ENCODE results near the gene OPCML.

DNA sequence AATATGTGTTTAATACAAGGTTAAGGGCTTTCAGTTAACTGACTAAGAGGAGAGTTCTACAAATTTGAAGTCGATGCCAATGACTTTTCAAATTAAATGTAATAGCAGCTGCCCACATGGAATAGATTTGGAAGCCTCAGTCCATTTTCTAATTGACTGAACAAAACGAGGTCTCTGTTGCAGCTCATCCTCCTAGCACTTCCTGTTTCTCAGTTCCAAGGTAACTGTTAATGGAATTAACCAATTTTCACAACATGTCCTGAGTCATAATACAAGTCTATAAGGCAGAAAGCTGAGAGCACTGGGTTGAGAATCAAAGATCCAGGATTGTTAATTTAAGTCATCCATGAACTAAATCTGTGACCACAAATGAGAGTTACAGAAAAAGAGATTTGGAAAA, 177.2 kb downstream of the OPCML start:
- TF ChIP-seq, protein P1, sequence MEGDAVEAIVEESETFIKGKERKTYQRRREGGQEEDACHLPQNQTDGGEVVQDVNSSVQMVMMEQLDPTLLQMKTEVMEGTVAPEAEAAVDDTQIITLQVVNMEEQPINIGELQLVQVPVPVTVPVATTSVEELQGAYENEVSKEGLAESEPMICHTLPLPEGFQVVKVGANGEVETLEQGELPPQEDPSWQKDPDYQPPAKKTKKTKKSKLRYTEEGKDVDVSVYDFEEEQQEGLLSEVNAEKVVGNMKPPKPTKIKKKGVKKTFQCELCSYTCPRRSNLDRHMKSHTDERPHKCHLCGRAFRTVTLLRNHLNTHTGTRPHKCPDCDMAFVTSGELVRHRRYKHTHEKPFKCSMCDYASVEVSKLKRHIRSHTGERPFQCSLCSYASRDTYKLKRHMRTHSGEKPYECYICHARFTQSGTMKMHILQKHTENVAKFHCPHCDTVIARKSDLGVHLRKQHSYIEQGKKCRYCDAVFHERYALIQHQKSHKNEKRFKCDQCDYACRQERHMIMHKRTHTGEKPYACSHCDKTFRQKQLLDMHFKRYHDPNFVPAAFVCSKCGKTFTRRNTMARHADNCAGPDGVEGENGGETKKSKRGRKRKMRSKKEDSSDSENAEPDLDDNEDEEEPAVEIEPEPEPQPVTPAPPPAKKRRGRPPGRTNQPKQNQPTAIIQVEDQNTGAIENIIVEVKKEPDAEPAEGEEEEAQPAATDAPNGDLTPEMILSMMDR (IDR thresholded peaks at IDR 0.05; ENCODE audit: low read length): no peak
- no peak for TF ChIP-seq EZH2 (optimal IDR thresholded peaks at IDR 0.05; ENCODE audit: low read depth, low read length)
- no peak for TF ChIP-seq EZH2phosphoT487 (IDR thresholded peaks at IDR 0.05; ENCODE audit: low read length)
